OCI-LY7 (cell line): ENCODE measurements around the gene MIEF1.

ENCODE experiments used
- EZH2phosphoT487 ChIP-seq: fragments of 200-600 bp; sonication (generic); IDR thresholded peaks from 2 replicates; pipeline ENCODE4 v1.6.1; 2018; ENCODE audit warnings: low read depth, borderline replicate concordance, mild to moderate bottlenecking, mixed run types, antibody characterized with exemption, low read length, moderate library complexity, mixed read lengths
- TF ChIP-seq, protein P1 (sequence below): fragments of 200-600 bp; sonication (generic); conservative IDR thresholded peaks from 2 replicates; pipeline ENCODE4 v1.5.1; 2014; ENCODE audit warnings: mild to moderate bottlenecking, antibody characterized with exemption, low read length, moderate library complexity, mixed read lengths

DNA sequence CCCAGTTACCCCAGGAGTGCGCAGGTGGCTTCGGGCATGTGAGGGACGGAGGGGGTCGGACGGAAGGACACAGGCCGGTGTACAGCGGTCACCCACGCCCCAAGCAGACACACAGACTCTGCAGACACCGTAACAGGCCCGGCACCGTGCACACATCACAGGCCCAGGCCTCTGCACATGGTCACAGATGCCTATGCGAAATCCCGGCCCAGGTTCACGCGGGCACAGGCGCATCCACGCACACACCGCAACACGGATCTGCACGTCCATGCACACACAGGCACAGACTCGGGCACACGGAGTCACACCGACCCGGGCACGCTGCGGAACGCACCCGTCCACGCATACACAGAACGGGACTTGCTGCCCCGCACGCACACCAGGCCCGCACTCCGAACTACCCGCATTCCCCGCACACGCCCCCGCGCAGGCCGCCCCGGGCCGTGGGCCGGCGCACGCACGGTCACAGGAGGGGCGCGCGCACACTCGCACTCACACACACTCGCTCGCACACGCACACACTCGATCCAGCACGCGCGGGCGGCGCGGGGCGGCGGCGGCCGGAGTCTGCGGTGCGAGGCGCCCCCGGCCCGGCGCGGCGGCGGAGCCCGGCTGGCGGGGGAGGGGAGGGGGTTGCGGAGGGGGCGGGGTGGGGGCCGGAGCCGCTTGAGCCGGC lies 45.4 kb upstream of the MIEF1 start, which contains the start of gene MGAT3:
- TF ChIP-seq, protein P1, sequence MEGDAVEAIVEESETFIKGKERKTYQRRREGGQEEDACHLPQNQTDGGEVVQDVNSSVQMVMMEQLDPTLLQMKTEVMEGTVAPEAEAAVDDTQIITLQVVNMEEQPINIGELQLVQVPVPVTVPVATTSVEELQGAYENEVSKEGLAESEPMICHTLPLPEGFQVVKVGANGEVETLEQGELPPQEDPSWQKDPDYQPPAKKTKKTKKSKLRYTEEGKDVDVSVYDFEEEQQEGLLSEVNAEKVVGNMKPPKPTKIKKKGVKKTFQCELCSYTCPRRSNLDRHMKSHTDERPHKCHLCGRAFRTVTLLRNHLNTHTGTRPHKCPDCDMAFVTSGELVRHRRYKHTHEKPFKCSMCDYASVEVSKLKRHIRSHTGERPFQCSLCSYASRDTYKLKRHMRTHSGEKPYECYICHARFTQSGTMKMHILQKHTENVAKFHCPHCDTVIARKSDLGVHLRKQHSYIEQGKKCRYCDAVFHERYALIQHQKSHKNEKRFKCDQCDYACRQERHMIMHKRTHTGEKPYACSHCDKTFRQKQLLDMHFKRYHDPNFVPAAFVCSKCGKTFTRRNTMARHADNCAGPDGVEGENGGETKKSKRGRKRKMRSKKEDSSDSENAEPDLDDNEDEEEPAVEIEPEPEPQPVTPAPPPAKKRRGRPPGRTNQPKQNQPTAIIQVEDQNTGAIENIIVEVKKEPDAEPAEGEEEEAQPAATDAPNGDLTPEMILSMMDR: no peak
- no peak for TF ChIP-seq EZH2phosphoT487
